Vagina (tissue), 2 donors: ENCODE data around the gene PANX1. TPM values are rescaled to one million over a fixed set of nuclear protein-coding genes. Genes with fewer than 3 reads are reported as not detected.

Experiments used
- DNase-seq, 2 donors: peaks; one replicate each; pipeline ENCODE4 v3.0.0-alpha.2; 2017; ENCODE audit errors: extremely low spot score in 2 of 2
- H3K27ac ChIP-seq: fragments of 200-600 bp; sonication (generic); one replicate; pipeline ENCODE4 v1.5.1; 2019
- H3K27me3 ChIP-seq: fragments of 200-600 bp; sonication (generic); one replicate; pipeline ENCODE4 v1.5.1; 2019
- H3K36me3 ChIP-seq, 2 donors: fragments of 200-600 bp; sonication (generic); one replicate each; pipeline ENCODE4 v1.5.1; 2017 to 2019
- H3K4me1 ChIP-seq: fragments of 200-600 bp; sonication (generic); one replicate; pipeline ENCODE4 v1.5.1; 2019
- H3K4me3 ChIP-seq, 2 donors: fragments of 200-600 bp; sonication (generic); 1 replicate in 1 of 2; 2 replicates in 1 of 2; pipeline ENCODE4 v1.5.1; 2016 to 2019
- H3K9me3 ChIP-seq: fragments of 200-600 bp; sonication (generic); one replicate; pipeline ENCODE4 v1.5.1; 2019
- POLR2A ChIP-seq, 2 donors: fragments of 450-650 bp; IDR thresholded peaks; one replicate each; pipeline ENCODE4 v1.6.1; 2017; ENCODE audit warnings: antibody characterized with exemption in 2 of 2, mild to moderate bottlenecking in 2 of 2, moderate library complexity in 2 of 2
- POLR2AphosphoS5 ChIP-seq, 2 donors: sonication (generic); formaldehyde crosslinking; IDR thresholded peaks; one replicate each; pipeline ENCODE4 v1.9.0; 2017; ENCODE audit warnings: antibody characterized with exemption in 2 of 2, mild to moderate bottlenecking in 2 of 2, low read depth in 1 of 2; ENCODE audit not compliant: insufficient read depth in 1 of 2
- intact Hi-C: fragments of 100-400 bp; cut with DNase I; formaldehyde crosslinking; loops from one replicate; pipeline ENCODE4 v1.15.1; 2023
- total RNA-seq: library from RNA; depleted of rRNA; stranded (reverse); fragments of >200 nt; gene quantifications from one replicate; pipeline ENCODE4 v1.2.3, GENCODE V29; 2016
- TF ChIP-seq, protein P1 (sequence below), 3 experiments: fragments of 450-650 bp in 2 of 3; fragments of 200-600 bp in 1 of 3; sonication (generic) in 1 of 3; IDR thresholded peaks; one replicate each; pipeline ENCODE4 v1.5.1; 2017 to 2019; ENCODE audit warnings: antibody characterized with exemption in 3 of 3, mild to moderate bottlenecking in 2 of 3, moderate library complexity in 2 of 3

PANX1 gene
- total RNA-seq, 1 donor from 2014 or later = 18.9 TPM

- Histone ChIP-seq H3K9me3 (no peaks in the 10 kb centered on the region), H3K27me3 (no peaks in the 10 kb centered on the region), H3K27ac (no peak overlapping the region), H3K4me3 (no peak overlapping the region), H3K4me1 (peaks cover 9% of the 10 kb centered on the region), H3K36me3 (peaks cover 0 to 23% of the 10 kb centered on the region in 2 donors)
- DNase-seq = peak in 1 of 2 donors; percentile 67
- TF ChIP-seq POLR2AphosphoS5 (IDR thresholded peaks at IDR 0.05; ENCODE audit: insufficient read depth in 1 of 2, low read depth in 1 of 2) = no peak
- TF ChIP-seq, protein P1, sequence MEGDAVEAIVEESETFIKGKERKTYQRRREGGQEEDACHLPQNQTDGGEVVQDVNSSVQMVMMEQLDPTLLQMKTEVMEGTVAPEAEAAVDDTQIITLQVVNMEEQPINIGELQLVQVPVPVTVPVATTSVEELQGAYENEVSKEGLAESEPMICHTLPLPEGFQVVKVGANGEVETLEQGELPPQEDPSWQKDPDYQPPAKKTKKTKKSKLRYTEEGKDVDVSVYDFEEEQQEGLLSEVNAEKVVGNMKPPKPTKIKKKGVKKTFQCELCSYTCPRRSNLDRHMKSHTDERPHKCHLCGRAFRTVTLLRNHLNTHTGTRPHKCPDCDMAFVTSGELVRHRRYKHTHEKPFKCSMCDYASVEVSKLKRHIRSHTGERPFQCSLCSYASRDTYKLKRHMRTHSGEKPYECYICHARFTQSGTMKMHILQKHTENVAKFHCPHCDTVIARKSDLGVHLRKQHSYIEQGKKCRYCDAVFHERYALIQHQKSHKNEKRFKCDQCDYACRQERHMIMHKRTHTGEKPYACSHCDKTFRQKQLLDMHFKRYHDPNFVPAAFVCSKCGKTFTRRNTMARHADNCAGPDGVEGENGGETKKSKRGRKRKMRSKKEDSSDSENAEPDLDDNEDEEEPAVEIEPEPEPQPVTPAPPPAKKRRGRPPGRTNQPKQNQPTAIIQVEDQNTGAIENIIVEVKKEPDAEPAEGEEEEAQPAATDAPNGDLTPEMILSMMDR (IDR thresholded peaks at IDR 0.05) = no peak
- no peak for TF ChIP-seq POLR2A (IDR thresholded peaks at IDR 0.05)
- intact Hi-C loops = no loop called here
Measured at GRCh38 chr11:94178331-94178730, 49.7 kb downstream of the PANX1 start.

GRCh38 chr11:94179696-94180095 lies 51.1 kb downstream of the PANX1 start:
- Histone ChIP-seq H3K9me3 (no peaks in the 10 kb centered on the region), H3K4me3 (no peak overlapping the region), H3K27ac (no peak overlapping the region), H3K27me3 (no peaks in the 10 kb centered on the region), H3K36me3 (peaks cover 0 to 23% of the 10 kb centered on the region in 2 donors), H3K4me1 (peaks cover 23% of the 10 kb centered on the region)
- TF ChIP-seq POLR2AphosphoS5 (IDR thresholded peaks at IDR 0.05; ENCODE audit: insufficient read depth in 1 of 2, low read depth in 1 of 2) (no peak), POLR2A (IDR thresholded peaks at IDR 0.05) (no peak)
- TF ChIP-seq, protein P1 (IDR thresholded peaks at IDR 0.05) = no peak
- no peak for DNase-seq
- intact Hi-C loops = no loop called here

- peaks cover 0 to 23% of the 10 kb centered on the region in 2 donors for H3K36me3 ChIP-seq
- intact Hi-C loops = no loop called here
- no peaks in the 10 kb centered on the region for H3K9me3 ChIP-seq
- DNase-seq = no peak
- H3K27me3 ChIP-seq = no peaks in the 10 kb centered on the region
- no peak overlapping the region for H3K4me3 ChIP-seq
- H3K27ac ChIP-seq = no peak overlapping the region
- TF ChIP-seq POLR2A (IDR thresholded peaks at IDR 0.05) = no peak
- TF ChIP-seq, protein P1 (IDR thresholded peaks at IDR 0.05) = no peak
- no peak for TF ChIP-seq POLR2AphosphoS5 (IDR thresholded peaks at IDR 0.05; ENCODE audit: insufficient read depth in 1 of 2, low read depth in 1 of 2)
- peaks cover 26% of the 10 kb centered on the region for H3K4me1 ChIP-seq
Measured at GRCh38 chr11:94181526-94181925, 52.9 kb downstream of the PANX1 start.

DNA sequence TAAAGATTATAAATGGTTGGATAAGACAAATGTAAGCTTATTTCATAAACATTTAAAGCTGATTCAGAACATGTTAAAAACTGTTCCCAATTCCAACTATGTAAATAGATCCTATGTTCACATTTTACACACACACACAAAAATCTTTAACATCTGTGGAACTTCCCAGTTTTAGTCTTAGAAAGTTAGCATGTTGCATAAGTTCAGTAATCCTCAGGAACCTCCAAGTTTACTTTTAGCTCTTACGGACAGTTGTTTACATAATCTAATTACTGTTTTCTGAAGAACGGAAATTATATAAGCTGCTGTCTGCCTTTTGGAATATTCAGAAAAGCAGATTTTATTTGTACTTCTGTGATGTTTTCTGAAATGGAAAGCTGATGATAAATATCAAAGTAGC lies 53.3 kb downstream of the PANX1 start:
- DNase-seq = no peak

GRCh38 chr11:94183251-94183885 lies 54.7 kb downstream of the PANX1 start:
- TF ChIP-seq, protein P1 (IDR thresholded peaks at IDR 0.05) = no peak
- TF ChIP-seq POLR2AphosphoS5 (IDR thresholded peaks at IDR 0.05; ENCODE audit: insufficient read depth in 1 of 2, low read depth in 1 of 2) = no peak
- TF ChIP-seq POLR2A (IDR thresholded peaks at IDR 0.05) = no peak
- intact Hi-C loops = no loop called here
- peak overlapping the region; percentile 57 for H3K27ac ChIP-seq
- H3K4me3 ChIP-seq = no peak overlapping the region
- no peaks in the 10 kb centered on the region for H3K9me3 ChIP-seq
- H3K27me3 ChIP-seq = no peaks in the 10 kb centered on the region
- H3K36me3 ChIP-seq = peaks cover 0 to 23% of the 10 kb centered on the region in 2 donors
- no peak for DNase-seq
- H3K4me1 ChIP-seq = peaks cover 26% of the 10 kb centered on the region

More for the DNA sequence above, 53.3 kb downstream of the PANX1 start:
- intact Hi-C loops = no loop called here
- H3K4me3 ChIP-seq = no peak overlapping the region
- H3K4me1 ChIP-seq = peaks cover 26% of the 10 kb centered on the region
- no peaks in the 10 kb centered on the region for H3K9me3 ChIP-seq
- no peak overlapping the region for H3K27ac ChIP-seq
- TF ChIP-seq, protein P1 (IDR thresholded peaks at IDR 0.05) = no peak
- TF ChIP-seq POLR2AphosphoS5 (IDR thresholded peaks at IDR 0.05; ENCODE audit: insufficient read depth in 1 of 2, low read depth in 1 of 2) = no peak
- TF ChIP-seq POLR2A (IDR thresholded peaks at IDR 0.05) = no peak
- H3K27me3 ChIP-seq = no peaks in the 10 kb centered on the region
- H3K36me3 ChIP-seq = peaks cover 0 to 23% of the 10 kb centered on the region in 2 donors
